HUES6 (cell line): ENCODE measurements around the gene CNTN4.
"Not testable (repeated sequence)": the region's sequence is repeated elsewhere in the genome, so short reads cannot be mapped to it uniquely, and the experiment has no call there.

Experiments
- H3K27ac ChIP-seq: 2 replicates; pipeline ENCODE4 v1.7.0; 2013; ENCODE audit warnings: low read depth, mild to moderate bottlenecking, low read length, inconsistent platforms
- H3K27me3 ChIP-seq: 2 replicates; pipeline ENCODE4 v1.6.1; 2013; ENCODE audit warnings: low read length; ENCODE audit not compliant: control insufficient read depth, insufficient read depth
- H3K36me3 ChIP-seq: 2 replicates; pipeline ENCODE4 v1.6.1; 2013; ENCODE audit warnings: low read length; ENCODE audit not compliant: control insufficient read depth, insufficient read depth
- H3K4me1 ChIP-seq: 2 replicates; pipeline ENCODE4 v1.6.1; 2013; ENCODE audit warnings: low read length; ENCODE audit not compliant: control insufficient read depth, insufficient read depth
- H3K4me3 ChIP-seq: 2 replicates; pipeline ENCODE4 v1.5.1; 2013; ENCODE audit warnings: low read depth, low read length
- H3K9ac ChIP-seq: one replicate; pipeline ENCODE4 v1.6.1; 2013; ENCODE audit warnings: mild to moderate bottlenecking, low read length
- H3K9me3 ChIP-seq: 2 replicates; pipeline ENCODE4 v1.6.1; 2013; ENCODE audit warnings: low read depth, low read length; ENCODE audit not compliant: control insufficient read depth, insufficient read depth

CNTN4 gene

GRCh38 chr3:2513986-2514385, 415.3 kb downstream of the CNTN4 start:
- H3K4me3 ChIP-seq, result no peak overlapping the region
- H3K9ac ChIP-seq, result no peak overlapping the region
- H3K4me1 ChIP-seq, result peaks cover 12% of the 10 kb centered on the region; the same call in 1 of the 2 replicates
- H3K9me3 ChIP-seq, result 0 out of 2 replicates have a peak, but pooled peaks cover under 1% of the 10 kb centered on the region
- no peak overlapping the region for H3K27ac ChIP-seq
- H3K36me3 ChIP-seq, result no peaks in the 10 kb centered on the region
- no peaks in the 10 kb centered on the region for H3K27me3 ChIP-seq

DNA sequence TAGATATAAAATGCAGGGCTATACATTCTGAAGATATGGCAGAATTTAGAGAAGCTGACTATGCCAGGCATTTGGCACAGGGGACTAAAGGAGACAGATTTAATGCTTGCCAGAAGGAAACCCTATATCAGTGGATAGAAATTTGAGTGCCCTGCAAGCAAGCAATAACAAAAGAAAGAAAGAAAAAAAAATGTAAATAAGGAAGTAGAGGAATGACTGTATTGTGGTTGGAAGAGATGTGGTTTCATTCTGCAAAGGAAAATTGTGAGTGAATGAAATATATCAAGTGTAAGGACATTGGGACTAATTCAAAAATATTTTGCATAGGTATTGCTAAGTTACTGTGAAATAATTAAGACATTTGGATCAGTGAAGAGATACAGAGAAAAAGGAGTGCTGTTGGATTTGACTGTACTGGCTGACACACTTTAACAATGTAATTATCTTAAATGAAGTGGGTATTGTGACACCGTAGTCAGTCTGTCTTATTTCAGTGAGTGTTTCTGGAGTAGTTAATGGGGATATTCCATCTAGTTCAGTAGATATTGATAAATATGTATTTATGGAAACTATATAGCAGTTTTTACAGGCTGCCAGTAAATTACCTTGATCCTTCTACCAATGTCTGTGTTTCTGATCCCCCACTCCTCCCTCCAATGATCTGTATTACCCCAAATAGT, 418.2 kb downstream of the CNTN4 start:
- Histone ChIP-seq H3K36me3 (no peaks in the 10 kb centered on the region), H3K4me3 (no peak overlapping the region), H3K4me1 (0 out of 2 replicates have a peak, but pooled peaks cover 6% of the 10 kb centered on the region), H3K9ac (no peak overlapping the region), H3K9me3 (peaks cover 6% of the 10 kb centered on the region; the same call in 1 of the 2 replicates), H3K27me3 (no peaks in the 10 kb centered on the region), H3K27ac (no peak overlapping the region)

DNA sequence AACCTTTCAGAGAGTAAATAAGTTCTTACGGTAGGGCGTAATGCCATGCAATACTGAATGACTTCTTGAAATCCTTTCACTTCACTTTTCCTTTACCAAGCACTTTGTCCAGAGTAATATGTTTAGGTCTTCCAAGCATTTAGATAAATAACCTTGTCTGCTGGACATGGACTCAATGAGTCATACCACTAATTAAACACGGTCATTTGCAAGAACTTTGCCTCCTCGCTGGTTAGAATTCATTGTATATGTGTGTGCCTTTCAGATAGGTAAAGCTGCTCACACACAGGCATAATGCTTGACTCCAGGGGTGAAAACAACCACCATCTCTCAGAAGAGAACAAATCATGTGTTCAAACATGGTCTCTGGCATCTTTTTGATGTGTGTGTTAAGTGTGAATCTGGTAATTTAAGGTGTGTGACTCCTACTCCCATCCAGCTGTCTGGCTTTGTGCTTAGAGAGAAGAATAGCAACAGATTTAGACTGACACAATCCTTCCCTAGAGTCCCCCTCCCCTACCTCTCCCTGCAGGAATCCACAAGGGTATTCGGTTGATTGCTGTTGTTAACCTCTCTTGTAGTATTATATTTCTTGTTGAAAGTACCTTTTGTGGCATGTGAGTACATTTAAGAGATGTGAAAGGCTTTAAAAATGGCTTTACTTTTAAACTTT, 419.0 kb downstream of the CNTN4 start:
- no peak overlapping the region for H3K27ac ChIP-seq
- no peak overlapping the region for H3K4me3 ChIP-seq
- no peaks in the 10 kb centered on the region for H3K36me3 ChIP-seq
- no peak overlapping the region for H3K9ac ChIP-seq
- no peaks in the 10 kb centered on the region for H3K27me3 ChIP-seq
- peaks cover 6% of the 10 kb centered on the region; the same call in 1 of the 2 replicates for H3K9me3 ChIP-seq
- H3K4me1 ChIP-seq, result 0 out of 2 replicates have a peak, but pooled peaks cover 6% of the 10 kb centered on the region

DNA sequence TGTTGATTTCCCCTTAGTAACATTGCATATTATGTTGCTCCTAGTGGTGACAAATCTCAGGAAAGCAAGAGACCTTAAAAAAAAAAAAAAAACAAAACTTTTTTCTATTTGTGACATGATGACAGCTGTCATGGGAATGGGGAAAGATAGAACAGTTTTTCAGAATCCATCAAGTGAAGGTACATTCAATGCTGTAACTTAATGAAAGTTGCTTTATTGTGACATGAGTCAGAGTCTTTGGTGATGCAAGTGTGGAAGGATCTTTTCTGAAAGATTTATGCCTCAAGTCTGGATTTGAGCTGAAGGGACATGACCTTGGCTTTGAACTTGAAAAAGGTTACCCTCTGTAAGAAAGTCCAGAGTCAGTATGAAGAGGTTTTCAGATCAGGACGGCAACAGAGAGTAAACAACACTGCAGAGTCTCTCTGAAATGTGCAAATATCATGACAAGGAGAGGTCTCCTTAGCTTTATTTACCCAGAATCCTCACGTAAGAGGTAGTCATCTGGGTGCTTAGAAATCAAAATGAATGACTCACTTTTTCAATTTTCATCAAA, 424.7 kb downstream of the CNTN4 start:
- no peak overlapping the region for H3K4me3 ChIP-seq
- H3K27me3 ChIP-seq, result no peaks in the 10 kb centered on the region
- no peaks in the 10 kb centered on the region for H3K4me1 ChIP-seq
- H3K27ac ChIP-seq, result no peak overlapping the region
- H3K9me3 ChIP-seq, result peaks cover 6% of the 10 kb centered on the region; the same call in 1 of the 2 replicates
- no peaks in the 10 kb centered on the region for H3K36me3 ChIP-seq
- H3K9ac ChIP-seq, result no peak overlapping the region

DNA sequence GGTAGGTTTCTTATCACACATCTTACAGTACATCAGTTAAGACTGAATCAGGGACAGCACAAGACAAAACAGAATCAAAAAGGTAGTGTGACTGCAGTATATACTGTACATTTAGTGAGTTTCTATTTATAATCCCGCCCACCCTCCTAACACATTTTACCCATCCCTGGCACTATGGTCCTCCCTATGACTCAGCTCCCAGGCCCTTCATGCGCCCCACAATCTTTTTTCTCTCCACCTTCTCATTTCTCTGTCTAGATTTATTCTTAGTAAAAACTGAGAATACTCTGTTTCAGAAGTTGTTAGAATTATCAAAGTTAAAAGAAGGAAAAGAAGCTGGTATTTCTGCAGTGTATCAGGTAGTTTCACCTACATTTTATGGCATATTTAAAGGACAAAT, 427.3 kb downstream of the CNTN4 start:
- Histone ChIP-seq H3K9me3 (no peaks in the 10 kb centered on the region), H3K4me3 (no peak overlapping the region), H3K4me1 (no peaks in the 10 kb centered on the region)

GRCh38 chr3:2526926-2527325, 428.3 kb downstream of the CNTN4 start:
- H3K27ac ChIP-seq, result no peak overlapping the region
- no peak overlapping the region for H3K4me3 ChIP-seq
- no peak overlapping the region for H3K9ac ChIP-seq
- H3K9me3 ChIP-seq, result no peaks in the 10 kb centered on the region
- H3K36me3 ChIP-seq, result no peaks in the 10 kb centered on the region
- H3K27me3 ChIP-seq, result no peaks in the 10 kb centered on the region
- H3K4me1 ChIP-seq, result no peaks in the 10 kb centered on the region

More for the DNA sequence above, 427.3 kb downstream of the CNTN4 start:
- Histone ChIP-seq H3K36me3 (no peaks in the 10 kb centered on the region), H3K27ac (no peak overlapping the region), H3K9ac (no peak overlapping the region), H3K27me3 (no peaks in the 10 kb centered on the region)

- not testable (repeated sequence) for H3K4me1 ChIP-seq, H3K9ac ChIP-seq, H3K27me3 ChIP-seq, H3K27ac ChIP-seq, H3K36me3 ChIP-seq, H3K4me3 ChIP-seq, H3K9me3 ChIP-seq
Observed at GRCh38 chr3:2527328-2527727, 428.7 kb downstream of the CNTN4 start.

- H3K9me3 ChIP-seq, H3K27ac ChIP-seq, H3K4me1 ChIP-seq, H3K4me3 ChIP-seq, H3K36me3 ChIP-seq, H3K9ac ChIP-seq, H3K27me3 ChIP-seq: not testable (repeated sequence)
Observed at GRCh38 chr3:2534767-2535166, 436.1 kb downstream of the CNTN4 start.

DNA sequence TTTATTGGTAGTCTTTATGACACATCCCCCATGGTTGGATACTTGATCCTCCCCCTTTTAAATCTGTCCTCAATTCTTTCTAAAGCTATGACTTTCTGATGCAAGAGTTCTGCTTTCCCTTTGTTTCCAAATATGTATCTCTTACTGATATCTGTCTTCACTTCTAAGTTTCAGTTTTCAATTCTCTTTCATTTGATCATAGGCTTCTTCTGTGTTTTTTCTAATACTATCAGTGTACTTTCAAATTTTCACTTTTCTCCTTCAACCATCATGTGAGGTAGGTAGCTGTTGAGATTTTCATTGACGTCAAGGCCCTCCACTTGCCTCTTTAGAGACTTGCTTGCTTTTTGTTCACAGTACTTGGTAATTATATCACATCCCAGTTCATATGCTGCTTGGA, 436.5 kb downstream of the CNTN4 start:
- no peak overlapping the region for H3K4me3 ChIP-seq
- H3K27ac ChIP-seq, result no peak overlapping the region
- H3K9ac ChIP-seq, result no peak overlapping the region
- H3K9me3 ChIP-seq, result no peaks in the 10 kb centered on the region
- H3K4me1 ChIP-seq, result no peaks in the 10 kb centered on the region
- no peaks in the 10 kb centered on the region for H3K27me3 ChIP-seq
- H3K36me3 ChIP-seq, result no peaks in the 10 kb centered on the region

DNA sequence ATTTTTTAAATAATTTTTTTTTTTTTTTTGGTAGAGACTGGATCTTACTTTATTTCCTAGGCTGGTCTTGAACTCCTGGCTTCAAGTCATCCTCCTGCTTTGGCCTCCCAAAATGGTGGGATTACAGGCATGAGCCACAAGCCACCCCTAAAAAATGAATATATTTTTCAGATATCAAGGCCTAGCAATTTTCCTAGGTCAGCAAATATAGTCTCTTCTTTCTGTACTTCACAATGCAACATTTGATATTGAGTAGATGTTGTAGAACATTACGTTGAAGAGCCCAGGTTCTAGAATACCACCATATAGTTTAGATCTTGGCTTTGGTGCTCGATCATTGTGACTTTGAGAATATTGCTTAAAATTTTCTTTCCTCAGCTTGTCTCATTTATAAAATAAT, 437.9 kb downstream of the CNTN4 start:
- no peaks in the 10 kb centered on the region for H3K4me1 ChIP-seq
- H3K27me3 ChIP-seq, result no peaks in the 10 kb centered on the region
- H3K36me3 ChIP-seq, result no peaks in the 10 kb centered on the region
- no peak overlapping the region for H3K4me3 ChIP-seq
- H3K9me3 ChIP-seq, result no peaks in the 10 kb centered on the region
- no peak overlapping the region for H3K9ac ChIP-seq
- H3K27ac ChIP-seq, result no peak overlapping the region

DNA sequence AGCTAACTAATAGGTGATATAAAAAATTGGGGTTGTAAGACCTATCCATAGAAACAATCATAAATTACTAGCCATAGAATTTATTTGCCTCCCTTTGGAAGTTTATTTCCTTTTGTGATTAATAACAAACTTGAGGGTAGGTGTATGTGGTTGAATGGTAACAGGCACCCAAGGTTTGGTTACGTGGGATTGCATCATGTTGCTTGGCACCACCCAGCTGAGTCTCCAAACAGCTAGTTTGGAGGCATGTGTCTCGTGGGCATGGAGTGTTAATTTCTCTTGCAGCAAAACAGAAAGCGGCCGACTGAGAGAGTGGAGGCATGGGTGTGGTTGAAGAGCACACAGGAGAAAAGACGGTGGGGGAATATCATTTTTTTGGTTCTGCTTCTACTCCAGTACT, 441.4 kb downstream of the CNTN4 start:
- no peaks in the 10 kb centered on the region for H3K4me1 ChIP-seq
- no peaks in the 10 kb centered on the region for H3K36me3 ChIP-seq
- no peak overlapping the region for H3K27ac ChIP-seq
- H3K27me3 ChIP-seq, result no peaks in the 10 kb centered on the region
- H3K9ac ChIP-seq, result no peak overlapping the region
- no peaks in the 10 kb centered on the region for H3K9me3 ChIP-seq
- H3K4me3 ChIP-seq, result no peak overlapping the region
